Hepatocyte (in vitro differentiated cells): ENCODE measurements around the gene BACH2.

Experiments used
- EZH2 ChIP-seq: fragments of 200-600 bp; sonication (generic); IDR thresholded peaks from 2 replicates; pipeline ENCODE4 v1.6.1; 2016; ENCODE audit warnings: antibody characterized with exemption, mild to moderate bottlenecking, borderline replicate concordance
- TF ChIP-seq, protein P1 (sequence below): fragments of 200-600 bp; sonication (generic); IDR thresholded peaks from 2 replicates; pipeline ENCODE4 v1.5.1; 2016; ENCODE audit warnings: antibody characterized with exemption, mild to moderate bottlenecking; ENCODE audit not compliant: poor library complexity

DNA sequence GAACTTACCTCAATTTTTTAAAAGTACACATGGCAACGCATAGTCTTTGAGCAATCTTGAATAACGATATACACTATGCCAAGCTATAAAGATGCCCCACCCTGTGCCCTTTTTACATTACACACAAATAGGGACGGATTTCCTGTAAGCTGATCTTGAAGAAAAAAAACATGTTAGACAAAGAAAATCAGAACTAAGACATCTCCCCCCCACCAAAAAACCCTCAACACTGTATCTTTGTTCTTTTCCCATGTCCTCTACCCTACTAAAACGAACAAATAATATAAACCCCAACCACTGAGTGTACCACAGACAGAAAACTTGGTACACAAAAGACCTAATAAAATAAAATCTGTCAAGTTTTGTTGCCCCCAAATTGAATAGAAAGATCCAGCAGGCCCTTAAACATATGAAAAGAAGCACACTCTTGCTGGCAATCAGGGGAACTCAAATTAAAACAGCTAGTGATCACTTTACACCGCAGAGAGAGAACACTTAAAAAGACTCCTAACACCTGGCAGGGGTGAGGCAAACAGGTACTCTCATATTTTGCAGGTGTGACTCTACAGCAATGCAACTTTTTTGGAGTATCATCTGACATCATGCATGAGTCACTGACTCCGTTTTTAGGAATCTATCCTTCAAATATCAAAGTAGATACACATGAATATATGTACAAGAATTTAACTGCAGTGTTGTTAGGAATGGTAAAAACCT is 29.6 kb downstream of the BACH2 start:
- TF ChIP-seq, protein P1, sequence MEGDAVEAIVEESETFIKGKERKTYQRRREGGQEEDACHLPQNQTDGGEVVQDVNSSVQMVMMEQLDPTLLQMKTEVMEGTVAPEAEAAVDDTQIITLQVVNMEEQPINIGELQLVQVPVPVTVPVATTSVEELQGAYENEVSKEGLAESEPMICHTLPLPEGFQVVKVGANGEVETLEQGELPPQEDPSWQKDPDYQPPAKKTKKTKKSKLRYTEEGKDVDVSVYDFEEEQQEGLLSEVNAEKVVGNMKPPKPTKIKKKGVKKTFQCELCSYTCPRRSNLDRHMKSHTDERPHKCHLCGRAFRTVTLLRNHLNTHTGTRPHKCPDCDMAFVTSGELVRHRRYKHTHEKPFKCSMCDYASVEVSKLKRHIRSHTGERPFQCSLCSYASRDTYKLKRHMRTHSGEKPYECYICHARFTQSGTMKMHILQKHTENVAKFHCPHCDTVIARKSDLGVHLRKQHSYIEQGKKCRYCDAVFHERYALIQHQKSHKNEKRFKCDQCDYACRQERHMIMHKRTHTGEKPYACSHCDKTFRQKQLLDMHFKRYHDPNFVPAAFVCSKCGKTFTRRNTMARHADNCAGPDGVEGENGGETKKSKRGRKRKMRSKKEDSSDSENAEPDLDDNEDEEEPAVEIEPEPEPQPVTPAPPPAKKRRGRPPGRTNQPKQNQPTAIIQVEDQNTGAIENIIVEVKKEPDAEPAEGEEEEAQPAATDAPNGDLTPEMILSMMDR: no peak
- no peak for TF ChIP-seq EZH2
